Measurements from ENCODE around the gene SLIT3. TPM values are rescaled to one million over a fixed set of nuclear protein-coding genes. Genes with fewer than 3 reads are reported as not detected.

Gene SLIT3
- total RNA-seq, 4 donors from 2014 or later = 6.8 to 23.1 (median 13.3) TPM

DNA sequence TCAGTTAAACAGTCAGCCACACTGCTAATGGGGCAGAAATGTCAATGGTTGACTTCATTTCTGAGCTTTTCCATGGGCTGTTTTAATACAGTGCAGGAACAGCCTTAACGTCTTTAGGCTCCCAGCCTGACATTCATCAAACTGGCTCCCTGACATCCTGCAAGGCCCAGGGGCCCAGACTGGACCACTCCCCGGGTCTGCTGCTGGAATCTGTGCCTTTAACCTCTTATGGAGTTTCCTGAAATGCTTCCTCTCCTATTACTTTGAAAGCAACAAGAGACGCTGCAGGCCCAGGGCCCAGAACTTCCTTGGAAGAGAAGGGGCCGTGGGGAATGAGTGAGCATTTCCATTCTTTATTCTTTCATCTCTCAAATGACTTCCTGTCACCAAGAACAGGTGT lies 504.9 kb downstream of the SLIT3 start:
- Histone ChIP-seq H3K4me3 (no peak overlapping the region), H3K27me3 (no peaks in the 10 kb centered on the region), H3K36me3 (no peaks in the 10 kb centered on the region), H3K9me3 (no peaks in the 10 kb centered on the region), H3K4me1 (no peaks in the 10 kb centered on the region), H3K27ac (no peak overlapping the region)
- TF ChIP-seq, protein P1, sequence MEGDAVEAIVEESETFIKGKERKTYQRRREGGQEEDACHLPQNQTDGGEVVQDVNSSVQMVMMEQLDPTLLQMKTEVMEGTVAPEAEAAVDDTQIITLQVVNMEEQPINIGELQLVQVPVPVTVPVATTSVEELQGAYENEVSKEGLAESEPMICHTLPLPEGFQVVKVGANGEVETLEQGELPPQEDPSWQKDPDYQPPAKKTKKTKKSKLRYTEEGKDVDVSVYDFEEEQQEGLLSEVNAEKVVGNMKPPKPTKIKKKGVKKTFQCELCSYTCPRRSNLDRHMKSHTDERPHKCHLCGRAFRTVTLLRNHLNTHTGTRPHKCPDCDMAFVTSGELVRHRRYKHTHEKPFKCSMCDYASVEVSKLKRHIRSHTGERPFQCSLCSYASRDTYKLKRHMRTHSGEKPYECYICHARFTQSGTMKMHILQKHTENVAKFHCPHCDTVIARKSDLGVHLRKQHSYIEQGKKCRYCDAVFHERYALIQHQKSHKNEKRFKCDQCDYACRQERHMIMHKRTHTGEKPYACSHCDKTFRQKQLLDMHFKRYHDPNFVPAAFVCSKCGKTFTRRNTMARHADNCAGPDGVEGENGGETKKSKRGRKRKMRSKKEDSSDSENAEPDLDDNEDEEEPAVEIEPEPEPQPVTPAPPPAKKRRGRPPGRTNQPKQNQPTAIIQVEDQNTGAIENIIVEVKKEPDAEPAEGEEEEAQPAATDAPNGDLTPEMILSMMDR (IDR thresholded peaks at IDR 0.05) = no peak
- TF ChIP-seq POLR2A (IDR thresholded peaks at IDR 0.05) = no peak
- DNase-seq = no peak

GRCh38 chr5:168793841-168794837 lies 506.8 kb downstream of the SLIT3 start:
- TF ChIP-seq POLR2A (IDR thresholded peaks at IDR 0.05) = no peak
- TF ChIP-seq, protein P1 (IDR thresholded peaks at IDR 0.05) = no peak
- H3K4me3 ChIP-seq = no peak overlapping the region
- no peaks in the 10 kb centered on the region for H3K4me1 ChIP-seq
- no peaks in the 10 kb centered on the region for H3K27me3 ChIP-seq
- H3K9me3 ChIP-seq = no peaks in the 10 kb centered on the region
- H3K27ac ChIP-seq = no peak overlapping the region
- peak in 1 of 3 donors; percentile 10 for DNase-seq
- H3K36me3 ChIP-seq = no peaks in the 10 kb centered on the region

DNA sequence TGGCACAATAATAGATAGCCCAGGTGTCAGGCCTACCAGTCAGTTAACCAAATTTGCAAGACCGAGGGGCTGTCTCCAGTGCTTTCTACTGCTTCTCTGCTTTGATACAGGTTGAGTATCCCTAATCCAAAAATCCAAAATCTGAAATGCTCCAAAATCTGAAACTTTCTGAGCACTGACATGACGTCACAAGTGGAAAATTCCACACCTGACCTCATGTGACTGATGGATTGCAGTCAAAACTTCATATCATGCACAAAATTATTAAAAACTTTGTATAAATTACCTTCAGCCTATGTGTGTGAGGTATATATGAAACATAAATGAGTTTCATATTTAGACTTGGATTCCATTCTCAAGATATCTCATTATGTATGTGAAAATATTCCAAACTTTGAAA lies 508.3 kb downstream of the SLIT3 start:
- TF ChIP-seq, protein P1 (IDR thresholded peaks at IDR 0.05) = no peak
- no peak for TF ChIP-seq POLR2A (IDR thresholded peaks at IDR 0.05)
- Histone ChIP-seq H3K4me1 (no peaks in the 10 kb centered on the region), H3K36me3 (no peaks in the 10 kb centered on the region), H3K9me3 (no peaks in the 10 kb centered on the region), H3K4me3 (no peak overlapping the region), H3K27me3 (no peaks in the 10 kb centered on the region), H3K27ac (no peak overlapping the region)
- no peak for DNase-seq

DNA sequence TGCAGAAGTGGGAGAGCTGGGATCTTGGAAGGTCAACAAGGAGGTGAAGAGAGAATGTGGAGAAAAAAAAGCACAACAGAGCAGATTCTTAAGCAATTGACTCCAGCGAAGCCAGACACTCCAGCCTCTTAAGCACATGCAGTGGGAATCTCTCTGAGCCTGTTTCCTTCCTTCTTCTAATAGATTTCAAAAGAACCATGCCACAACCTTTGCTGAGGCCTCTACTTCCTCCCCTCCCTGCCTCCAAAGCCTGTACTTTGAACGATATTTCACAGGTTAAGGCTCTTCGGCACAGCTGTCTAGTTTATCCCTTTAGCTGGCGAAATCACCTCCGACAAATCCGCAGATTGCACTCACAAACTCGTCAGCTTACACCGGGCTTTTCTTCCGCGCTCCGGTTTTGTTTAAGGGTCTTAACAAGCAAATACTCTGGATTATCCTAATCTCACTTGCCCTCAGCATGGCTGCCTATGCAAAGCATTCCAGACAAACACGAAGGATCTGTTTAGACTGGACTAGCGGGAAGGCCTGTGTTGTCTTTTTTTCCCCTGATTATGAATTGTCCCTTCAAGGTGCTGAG lies 510.2 kb downstream of the SLIT3 start:
- Histone ChIP-seq H3K36me3 (no peaks in the 10 kb centered on the region), H3K4me3 (no peak overlapping the region), H3K9me3 (no peaks in the 10 kb centered on the region), H3K27me3 (no peaks in the 10 kb centered on the region), H3K4me1 (no peaks in the 10 kb centered on the region), H3K27ac (no peak overlapping the region)
- TF ChIP-seq, protein P1 (IDR thresholded peaks at IDR 0.05) = no peak
- no peak for TF ChIP-seq POLR2A (IDR thresholded peaks at IDR 0.05)
- no peak for DNase-seq

- no peaks in the 10 kb centered on the region for H3K27me3 ChIP-seq
- H3K36me3 ChIP-seq = no peaks in the 10 kb centered on the region
- TF ChIP-seq, protein P1 (IDR thresholded peaks at IDR 0.05) = no peak
- no peak for TF ChIP-seq POLR2A (IDR thresholded peaks at IDR 0.05)
- H3K4me1 ChIP-seq = no peaks in the 10 kb centered on the region
- H3K27ac ChIP-seq = no peak overlapping the region
- DNase-seq = no peak
- no peak overlapping the region for H3K4me3 ChIP-seq
- H3K9me3 ChIP-seq = no peaks in the 10 kb centered on the region
Measured at GRCh38 chr5:168790002-168790635, 510.8 kb downstream of the SLIT3 start.

Data from Peyer's patch (tissue), 4 donors.